A204.1 (cell line): ENCODE results near the gene SLC51B.
"Not testable (repeated sequence)": the region's sequence is repeated elsewhere in the genome, so short reads cannot be mapped to it uniquely, and the experiment has no call there.

Experiments
- FAIRE-seq: peaks from 2 replicates; lab custom pipeline; 2012; peaks lifted over from hg19 to GRCh38; lab: Jason Lieb, UNC

Gene SLC51B

GRCh38 chr15:65066635-65067316, 21.6 kb downstream of the SLC51B start:
- FAIRE-seq, result no peak

GRCh38 chr15:65067317-65067644, 22.1 kb downstream of the SLC51B start:
- no peak for FAIRE-seq

GRCh38 chr15:65067645-65068402, 22.6 kb downstream of the SLC51B start, which contains the start of gene RASL12:
RASL12 (minus strand) TSS chr15:65067991; CDS start chr15:65067835, 156 bp downstream.
- FAIRE-seq, result no peak

- no peak for FAIRE-seq
Measured at GRCh38 chr15:65068403-65068788, 23.2 kb downstream of the SLC51B start.

- no peak for FAIRE-seq
Measured at GRCh38 chr15:65069179-65069578, 24.0 kb downstream of the SLC51B start.

GRCh38 chr15:65069779-65070546, 24.8 kb downstream of the SLC51B start:
- no peak for FAIRE-seq

GRCh38 chr15:65071381-65071811, 26.2 kb downstream of the SLC51B start:
- FAIRE-seq, result no peak

- no peak for FAIRE-seq
Measured at GRCh38 chr15:65072027-65072426, 26.8 kb downstream of the SLC51B start.

GRCh38 chr15:65072617-65073016, 27.4 kb downstream of the SLC51B start:
- FAIRE-seq, result no peak

GRCh38 chr15:65074946-65075345, 29.8 kb downstream of the SLC51B start:
- FAIRE-seq, result not testable (repeated sequence)

GRCh38 chr15:65075607-65076395, 30.6 kb downstream of the SLC51B start:
- not testable (repeated sequence) for FAIRE-seq

- FAIRE-seq, result no peak
Measured at GRCh38 chr15:65076486-65077290, 31.5 kb downstream of the SLC51B start, which contains the start of gene KBTBD13. KBTBD13 (plus strand) TSS chr15:65076746; CDS start chr15:65076816, 70 bp downstream.

- no peak for FAIRE-seq
Measured at GRCh38 chr15:65077291-65077980, 32.2 kb downstream of the SLC51B start.

GRCh38 chr15:65077981-65078352, 32.8 kb downstream of the SLC51B start:
- FAIRE-seq, result no peak

GRCh38 chr15:65079580-65079979, 34.4 kb downstream of the SLC51B start:
- FAIRE-seq, result no peak

- FAIRE-seq, result no peak
Measured at GRCh38 chr15:65081270-65081669, 36.1 kb downstream of the SLC51B start.

- no peak for FAIRE-seq
Measured at GRCh38 chr15:65081758-65082157, 36.6 kb downstream of the SLC51B start.

- FAIRE-seq, result no peak
Measured at GRCh38 chr15:65082303-65082953, 37.2 kb downstream of the SLC51B start.

- FAIRE-seq, result no peak
Measured at GRCh38 chr15:65083262-65083701, 38.1 kb downstream of the SLC51B start.
